Measurements from ENCODE around the gene KCNAB1.
"Not testable (repeated sequence)": the region's sequence is repeated elsewhere in the genome, so short reads cannot be mapped to it uniquely, and the experiment has no call there.

The KCNAB1 gene

GRCh38 chr3:156176629-156177210 lies 56.3 kb downstream of the KCNAB1 start:
- DNase-seq, result no peak

GRCh38 chr3:156180077-156180476 lies 59.7 kb downstream of the KCNAB1 start:
- DNase-seq, result no peak

DNA sequence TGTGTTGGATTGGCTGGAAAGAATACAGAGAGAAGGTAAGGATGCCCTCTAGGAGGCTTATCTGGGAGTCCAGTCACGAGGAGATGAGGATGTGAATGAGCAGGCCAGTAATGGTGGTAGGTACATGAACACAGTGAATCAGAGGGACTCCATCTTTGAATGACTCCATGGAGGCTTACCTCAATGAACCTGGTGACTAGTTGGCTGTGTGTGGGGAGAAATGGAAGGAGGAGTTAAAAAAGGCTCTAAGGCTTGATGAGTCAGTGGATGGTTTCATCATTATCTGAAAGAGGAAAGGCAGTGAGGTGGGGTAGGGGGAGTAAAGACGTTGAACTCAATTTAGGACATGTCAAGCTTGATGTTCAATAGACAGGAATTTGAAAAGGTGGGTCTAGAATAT lies 61.1 kb downstream of the KCNAB1 start:
- DNase-seq, result no peak

GRCh38 chr3:156183396-156183795 lies 63.0 kb downstream of the KCNAB1 start:
- no peak for DNase-seq

GRCh38 chr3:156184156-156184555 lies 63.8 kb downstream of the KCNAB1 start:
- no peak for DNase-seq

DNA sequence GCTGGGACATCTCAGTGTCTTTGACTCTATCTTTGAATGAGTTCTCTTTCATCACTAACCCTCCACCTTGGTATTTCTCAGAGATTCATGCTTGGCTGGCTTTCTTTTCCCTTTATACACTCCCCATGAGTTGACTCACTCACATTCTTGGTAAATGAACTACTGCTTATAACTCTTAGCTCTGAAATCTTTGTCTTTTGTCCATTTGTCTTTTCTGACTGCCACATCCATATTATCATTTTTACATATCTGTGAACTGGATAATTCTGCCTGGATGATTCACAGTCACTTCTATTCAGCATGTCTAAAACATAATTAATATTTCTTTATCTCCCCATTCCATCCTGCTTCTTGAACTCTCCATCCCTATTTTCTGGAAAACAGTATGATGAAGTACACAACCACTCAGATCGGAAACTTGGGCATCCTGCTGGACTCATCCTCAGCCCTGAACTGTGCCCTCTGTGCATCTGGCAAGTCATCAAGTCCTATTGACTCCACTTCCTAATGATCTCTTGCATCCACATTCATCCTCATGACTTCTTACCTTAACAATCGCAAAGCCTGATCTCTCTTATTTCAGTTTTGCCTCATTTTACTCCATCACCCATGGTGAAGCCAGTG lies 66.9 kb downstream of the KCNAB1 start:
- no peak for DNase-seq

DNA sequence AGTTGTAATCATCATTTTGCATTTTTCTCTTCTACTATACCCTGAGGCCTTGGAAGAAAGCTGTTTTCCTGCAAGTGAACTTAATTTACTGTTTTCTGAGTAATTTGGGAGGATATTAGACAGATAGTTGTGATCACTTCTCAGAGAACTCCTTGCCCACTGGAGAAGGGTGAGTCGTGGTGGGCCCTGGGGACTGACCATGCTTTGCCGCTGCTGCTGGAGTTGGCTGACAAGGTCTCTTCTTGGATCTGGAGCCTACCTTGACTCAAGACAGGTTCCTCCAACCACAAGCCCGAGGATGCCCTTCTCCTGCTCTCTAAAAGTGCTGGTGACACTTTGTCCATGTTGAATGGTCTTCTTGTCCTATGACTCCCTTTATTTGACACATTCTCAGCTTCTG lies 68.4 kb downstream of the KCNAB1 start:
- DNase-seq, result no peak

DNA sequence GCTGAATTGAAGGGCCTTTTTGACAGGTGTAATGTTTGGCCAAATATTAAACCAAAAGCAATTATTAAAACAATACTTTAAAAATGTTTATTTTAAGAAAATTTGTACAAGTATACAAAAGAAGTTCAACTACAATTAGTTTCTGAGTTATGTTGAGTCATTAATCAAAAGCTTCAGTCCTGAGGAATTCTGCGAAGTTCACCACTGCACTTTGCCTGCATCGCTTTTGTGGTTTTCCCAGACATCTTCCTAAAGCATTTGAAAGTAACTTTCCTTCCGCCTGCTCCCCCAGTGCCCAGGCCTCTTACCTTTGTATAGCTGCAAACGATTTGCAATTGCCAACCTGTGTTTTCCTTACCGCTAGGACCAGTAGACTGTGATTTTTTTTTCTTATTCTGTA lies 69.5 kb downstream of the KCNAB1 start:
- DNase-seq, result no peak

- DNase-seq, result not testable (repeated sequence)
These were observed 74.6 kb downstream of the KCNAB1 start for GRCh38 chr3:156194945-156195344.

DNA sequence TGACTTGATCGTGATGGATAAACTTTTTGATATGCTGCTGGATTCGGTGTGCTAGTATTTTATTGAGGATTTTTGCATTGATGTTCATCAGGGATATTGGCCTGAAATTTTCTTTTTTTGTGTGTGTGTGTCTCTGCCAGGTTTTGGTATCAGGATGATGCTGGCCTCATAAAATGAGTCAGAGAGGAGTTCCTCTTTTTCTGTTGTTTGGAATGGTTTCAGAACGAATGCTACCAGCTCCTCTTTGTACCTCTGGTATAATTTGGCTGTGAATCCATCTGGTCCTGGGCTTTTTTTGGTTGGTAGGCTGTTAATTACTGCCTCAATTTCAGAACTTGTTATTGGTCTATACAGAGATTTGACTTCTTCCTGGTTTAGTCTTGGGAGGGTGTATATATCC lies 76.8 kb downstream of the KCNAB1 start:
- not testable (repeated sequence) for DNase-seq

- no peak for DNase-seq
These were observed 81.3 kb downstream of the KCNAB1 start for GRCh38 chr3:156201411-156202405.

DNA sequence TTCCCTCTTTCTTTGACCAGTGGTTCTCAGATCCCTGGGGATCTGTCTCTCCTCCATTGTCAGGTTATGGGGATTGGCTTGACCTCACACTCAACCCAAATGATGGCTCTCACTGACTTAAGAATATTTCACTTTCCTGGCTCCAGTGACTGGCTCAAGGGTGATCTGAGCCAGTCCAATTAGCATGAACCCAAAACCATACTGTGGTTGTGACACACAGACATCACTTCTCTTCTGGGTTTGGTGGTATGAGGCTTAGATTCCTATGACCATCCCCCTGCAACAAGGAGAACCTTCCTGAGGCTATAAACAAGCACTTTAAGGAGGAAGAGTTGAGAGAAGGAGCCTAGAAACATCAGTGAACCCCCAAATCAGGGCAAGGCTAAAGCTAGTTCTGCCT lies 85.8 kb downstream of the KCNAB1 start:
- no peak for DNase-seq

DNA sequence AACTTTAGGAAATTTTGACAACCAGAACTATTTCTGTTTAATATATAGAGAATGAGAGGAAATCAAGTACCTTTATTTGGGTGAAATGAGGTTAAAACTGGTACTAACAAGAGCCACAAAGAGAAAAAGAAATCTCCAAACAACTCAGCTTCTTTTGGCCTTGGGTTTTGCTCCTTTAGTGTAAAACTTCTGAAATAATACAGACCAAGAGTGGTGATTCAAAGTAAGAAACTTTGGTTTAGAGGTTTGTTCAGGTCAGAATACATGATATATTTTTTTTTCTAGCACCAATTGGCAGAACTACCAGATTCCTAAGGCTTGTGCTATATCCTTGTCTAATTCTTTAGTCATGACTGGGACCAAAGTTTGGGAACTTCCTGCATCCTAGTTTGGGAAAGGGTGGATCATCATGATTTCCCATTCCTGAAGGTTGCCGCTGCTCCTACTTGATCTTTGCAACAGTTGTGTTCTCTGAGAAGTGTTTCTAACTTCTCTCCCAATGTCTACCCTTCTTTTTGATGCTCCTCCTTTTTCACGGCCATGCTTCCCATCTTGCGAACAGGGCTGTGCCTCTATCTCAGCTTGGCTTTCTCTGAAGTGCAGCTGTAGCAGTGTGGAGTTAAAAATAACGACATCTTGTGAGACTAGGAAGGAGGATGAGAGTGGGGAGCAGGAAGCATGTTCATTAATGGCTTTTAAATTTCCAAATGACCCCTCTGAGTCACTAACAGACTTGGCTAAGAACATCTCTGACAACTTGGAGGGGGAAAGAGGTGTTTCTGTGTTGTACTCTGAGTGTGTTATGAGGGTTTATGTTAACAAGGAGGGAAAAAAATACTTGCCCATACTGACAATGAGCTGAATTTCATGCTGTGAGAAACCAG lies 87.7 kb downstream of the KCNAB1 start:
- no peak for DNase-seq

DNA sequence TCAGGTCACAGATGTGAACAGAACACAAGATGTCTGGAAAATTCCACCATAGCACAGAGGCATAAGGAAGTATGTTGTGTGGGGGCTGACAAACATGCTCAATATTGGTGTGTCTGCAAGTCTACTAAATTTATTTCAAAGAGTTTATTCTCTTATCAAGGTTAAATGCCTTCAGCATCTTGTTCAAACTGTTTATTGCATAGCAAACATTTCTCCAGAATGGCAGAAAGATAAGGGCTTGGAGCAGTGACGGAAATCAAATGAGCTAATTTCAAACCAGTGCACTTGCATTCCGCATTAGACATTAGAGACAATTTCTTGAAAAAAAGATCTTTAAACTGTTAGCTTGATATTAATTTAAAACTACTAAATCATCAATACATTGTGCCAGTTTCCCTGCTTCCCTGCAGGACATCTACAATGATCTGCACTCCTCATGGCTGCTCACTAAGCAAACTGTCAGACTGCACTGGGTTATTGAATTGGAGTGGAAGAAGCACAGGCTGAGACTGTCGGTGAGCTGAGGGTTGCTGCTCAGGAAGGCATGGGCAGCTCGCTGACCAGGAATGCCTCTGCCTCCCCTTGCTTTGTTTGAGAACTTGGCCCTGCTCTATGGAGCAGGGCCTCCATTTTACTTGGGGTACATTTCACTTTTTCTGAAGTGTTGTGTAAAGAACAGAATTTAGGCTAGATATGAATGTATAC lies 89.4 kb downstream of the KCNAB1 start:
- DNase-seq, result no peak

- no peak for DNase-seq
These were observed 91.2 kb downstream of the KCNAB1 start for GRCh38 chr3:156211583-156211982.

- DNase-seq, result no peak
These were observed 94.3 kb downstream of the KCNAB1 start for GRCh38 chr3:156214676-156215075.

- no peak for DNase-seq
These were observed 95.4 kb downstream of the KCNAB1 start for GRCh38 chr3:156215751-156216150.

- DNase-seq, result no peak
These were observed 95.8 kb downstream of the KCNAB1 start for GRCh38 chr3:156216216-156216615.

- no peak for DNase-seq
These were observed 96.5 kb downstream of the KCNAB1 start for GRCh38 chr3:156216852-156217251.

- DNase-seq, result no peak
These were observed 97.4 kb downstream of the KCNAB1 start for GRCh38 chr3:156217674-156218352.

- DNase-seq, result no peak
These were observed 98.0 kb downstream of the KCNAB1 start for GRCh38 chr3:156218353-156218744.

DNA sequence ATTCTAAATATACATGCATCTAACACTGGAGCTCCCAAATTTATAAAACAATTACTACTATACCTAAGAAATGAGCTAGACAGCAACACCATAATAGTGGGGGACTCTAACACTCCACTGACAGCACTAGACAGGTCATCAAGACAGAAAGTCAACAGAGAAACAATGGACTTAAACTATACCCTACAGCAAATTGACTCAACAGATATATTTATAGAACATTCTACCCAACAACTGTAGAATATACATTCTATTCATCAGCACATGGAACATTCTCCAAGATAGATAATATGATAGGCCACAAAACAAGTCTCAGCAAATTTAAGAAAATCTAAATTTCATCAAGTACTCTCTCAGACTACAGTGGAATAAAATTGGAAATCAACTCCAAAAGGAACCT lies 102.0 kb downstream of the KCNAB1 start:
- not testable (repeated sequence) for DNase-seq
